ENCODE data around the gene IPCEF1.
"Not testable (repeated sequence)": the region's sequence is repeated elsewhere in the genome, so short reads cannot be mapped to it uniquely, and the experiment has no call there.

Gene IPCEF1

GRCh38 chr6:154337406-154338005 lies 19.1 kb downstream of the IPCEF1 start:
- DNase-seq (ENCODE audit: insufficient read length, low spot score) (no peak), FAIRE-seq (no peak)
- TF ChIP-seq POLR2A (IDR thresholded peaks at IDR 0.05; ENCODE audit: low read depth, low read length) = no peak

GRCh38 chr6:154334147-154334546 lies 22.5 kb downstream of the IPCEF1 start:
- not testable (repeated sequence) for FAIRE-seq; DNase-seq (ENCODE audit: insufficient read length, low spot score)

GRCh38 chr6:154331750-154332149 lies 24.9 kb downstream of the IPCEF1 start:
- DNase-seq (ENCODE audit: insufficient read length, low spot score) (no peak), FAIRE-seq (no peak)
- TF ChIP-seq POLR2A (IDR thresholded peaks at IDR 0.05; ENCODE audit: low read depth, low read length) = no peak

GRCh38 chr6:154329350-154330170 lies 27.0 kb downstream of the IPCEF1 start:
- no peak for TF ChIP-seq POLR2A (IDR thresholded peaks at IDR 0.05; ENCODE audit: low read depth, low read length)
- FAIRE-seq (no peak), DNase-seq (ENCODE audit: insufficient read length, low spot score) (no peak)

GRCh38 chr6:154327313-154327712 lies 29.3 kb downstream of the IPCEF1 start:
- DNase-seq (ENCODE audit: insufficient read length, low spot score); FAIRE-seq: not testable (repeated sequence)

GRCh38 chr6:154325142-154325541 lies 31.5 kb downstream of the IPCEF1 start:
- no peak for FAIRE-seq
- no peak for TF ChIP-seq POLR2A (IDR thresholded peaks at IDR 0.05; ENCODE audit: low read depth, low read length)
- no peak for DNase-seq (ENCODE audit: insufficient read length, low spot score)

- FAIRE-seq = no peak
- DNase-seq (ENCODE audit: insufficient read length, low spot score) = no peak
- TF ChIP-seq POLR2A (IDR thresholded peaks at IDR 0.05; ENCODE audit: low read depth, low read length) = no peak
These were observed 36.4 kb downstream of the IPCEF1 start for GRCh38 chr6:154320181-154320580.

GRCh38 chr6:154319231-154319858 lies 37.3 kb downstream of the IPCEF1 start:
- TF ChIP-seq POLR2A (IDR thresholded peaks at IDR 0.05; ENCODE audit: low read depth, low read length) = no peak
- DNase-seq (ENCODE audit: insufficient read length, low spot score) = no peak
- no peak for FAIRE-seq

GRCh38 chr6:154318721-154319120 lies 37.9 kb downstream of the IPCEF1 start:
- DNase-seq (ENCODE audit: insufficient read length, low spot score) (no peak), FAIRE-seq (no peak)
- TF ChIP-seq POLR2A (IDR thresholded peaks at IDR 0.05; ENCODE audit: low read depth, low read length) = no peak

GRCh38 chr6:154316131-154316530 lies 40.5 kb downstream of the IPCEF1 start:
- no peak for DNase-seq (ENCODE audit: insufficient read length, low spot score)
- no peak for TF ChIP-seq POLR2A (IDR thresholded peaks at IDR 0.05; ENCODE audit: low read depth, low read length)
- no peak for FAIRE-seq

- DNase-seq (ENCODE audit: insufficient read length, low spot score) (no peak), FAIRE-seq (no peak)
These were observed 42.5 kb downstream of the IPCEF1 start for GRCh38 chr6:154314084-154314483.

GRCh38 chr6:154308986-154309385 lies 47.6 kb downstream of the IPCEF1 start:
- DNase-seq (ENCODE audit: insufficient read length, low spot score) (no peak), FAIRE-seq (no peak)
- no peak for TF ChIP-seq POLR2A (IDR thresholded peaks at IDR 0.05; ENCODE audit: low read depth, low read length)

More at GRCh38 chr6:154314084-154314483, 42.5 kb downstream of the IPCEF1 start:
- no peak for TF ChIP-seq POLR2A (IDR thresholded peaks at IDR 0.05; ENCODE audit: low read depth, low read length)

GRCh38 chr6:154307696-154308425 lies 48.7 kb downstream of the IPCEF1 start:
- no peak for TF ChIP-seq POLR2A (IDR thresholded peaks at IDR 0.05; ENCODE audit: low read depth, low read length)
- FAIRE-seq (no peak), DNase-seq (ENCODE audit: insufficient read length, low spot score) (no peak)

- not testable (repeated sequence) for FAIRE-seq; DNase-seq (ENCODE audit: insufficient read length, low spot score)
These were observed 49.5 kb downstream of the IPCEF1 start for GRCh38 chr6:154307147-154307546.
